ENCODE measurements around the gene RPS4Y1. TPM values are rescaled to one million over a fixed set of nuclear protein-coding genes. Genes with fewer than 3 reads are reported as not detected.
"Not testable (repeated sequence)": the region's sequence is repeated elsewhere in the genome, so short reads cannot be mapped to it uniquely, and the experiment has no call there.

The RPS4Y1 gene
- 244 and 256 TPM in 2 replicates for total RNA-seq

DNA sequence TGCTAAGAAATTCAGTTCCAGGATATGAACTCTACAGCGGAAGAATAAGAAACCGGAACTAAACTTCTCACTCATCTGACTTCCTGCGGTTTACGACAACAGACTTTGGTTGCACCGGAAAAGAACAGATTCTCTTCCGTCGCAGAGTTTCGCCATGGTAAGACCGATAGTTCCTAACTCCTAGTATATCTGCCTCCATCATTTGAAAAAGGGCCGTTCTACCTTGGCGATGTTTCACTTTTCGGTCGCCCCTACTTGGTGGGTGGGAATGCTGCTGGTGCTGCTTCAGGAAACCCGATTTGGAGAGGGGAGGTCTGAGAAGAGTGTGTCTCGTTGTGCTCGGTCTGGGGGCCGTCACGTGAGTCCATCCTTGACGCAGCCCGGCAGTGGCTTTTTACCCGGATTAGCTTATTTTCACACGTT lies at the start of gene RPS4Y1:
TSS of gene RPS4Y1 (plus strand) at position 132 of the 423 bp plus-strand sequence. CDS start at position 155, 23 bp downstream.
- intact Hi-C loops (cut with micrococcal nuclease): loop anchor here (1.0 kb wide), 4 partner anchors 16 to 161 kb away; partner anchors contain the start of gene ZFY

DNA sequence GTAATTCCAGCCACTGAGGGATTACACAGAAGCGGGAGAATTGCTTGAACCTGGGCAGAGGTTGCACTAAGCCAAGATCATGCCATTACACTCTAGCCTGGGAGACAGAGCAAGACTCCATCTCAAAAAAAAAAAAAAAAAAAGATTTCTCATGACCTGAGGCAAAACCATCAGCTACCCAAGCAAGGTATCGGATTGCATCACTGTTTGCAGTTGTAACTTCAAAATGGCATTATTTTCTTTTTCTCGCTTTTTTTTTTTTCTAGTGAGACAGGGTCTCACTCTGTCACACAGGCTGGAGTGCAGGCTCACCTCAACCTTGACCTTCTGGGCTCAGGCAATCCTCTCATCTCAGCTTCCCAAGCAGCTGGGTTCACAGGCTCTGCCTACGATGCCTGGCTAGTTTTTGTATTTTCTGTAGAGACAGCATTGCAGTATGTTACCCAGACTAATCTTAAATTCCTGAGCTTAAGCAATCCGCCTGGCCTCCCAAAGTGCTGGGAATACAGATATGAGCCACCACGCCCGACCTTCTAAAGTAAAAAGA lies 44.4 kb upstream of the RPS4Y1 start:
- intact Hi-C loops (cut with micrococcal nuclease): no loop called here

DNA sequence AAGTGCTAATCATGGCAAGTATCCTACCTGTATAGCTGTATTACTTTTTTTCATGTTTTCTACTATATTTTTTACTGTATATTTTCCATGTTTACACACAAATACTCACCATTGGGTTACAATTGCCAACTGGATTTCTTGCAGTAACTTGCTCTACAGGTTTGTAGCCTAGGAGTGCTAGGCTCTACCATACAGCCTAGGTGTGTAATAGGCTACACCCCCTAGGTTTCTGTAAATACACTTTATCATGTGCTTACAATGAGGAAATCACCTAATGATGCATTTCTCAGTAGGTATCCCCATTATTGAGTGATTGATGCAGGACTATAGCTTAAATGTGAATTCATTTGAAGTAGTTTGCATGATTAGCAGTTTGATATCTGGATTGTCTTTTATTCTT lies 43.4 kb upstream of the RPS4Y1 start:
- intact Hi-C loops (cut with micrococcal nuclease): no loop called here

DNA sequence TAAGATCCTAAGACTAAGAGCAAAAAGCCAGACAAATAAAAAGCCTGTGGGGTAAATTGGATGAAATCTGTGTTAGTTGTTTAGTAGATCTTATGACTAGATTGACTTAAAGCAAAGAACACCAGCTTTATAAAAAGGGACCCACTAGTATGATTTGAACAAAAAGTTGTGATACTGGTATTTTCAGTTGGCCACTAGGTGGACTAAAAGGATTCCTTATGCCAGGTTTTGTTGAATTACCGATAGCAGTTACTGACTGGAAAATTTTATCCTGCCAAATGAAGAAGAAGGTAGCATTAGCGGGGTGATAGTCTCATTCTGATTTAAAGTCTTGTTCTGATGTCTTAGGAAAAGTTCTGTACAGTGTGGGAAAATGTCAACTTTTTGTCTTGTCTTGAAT lies 41.2 kb upstream of the RPS4Y1 start:
- intact Hi-C loops (cut with micrococcal nuclease): no loop called here

DNA sequence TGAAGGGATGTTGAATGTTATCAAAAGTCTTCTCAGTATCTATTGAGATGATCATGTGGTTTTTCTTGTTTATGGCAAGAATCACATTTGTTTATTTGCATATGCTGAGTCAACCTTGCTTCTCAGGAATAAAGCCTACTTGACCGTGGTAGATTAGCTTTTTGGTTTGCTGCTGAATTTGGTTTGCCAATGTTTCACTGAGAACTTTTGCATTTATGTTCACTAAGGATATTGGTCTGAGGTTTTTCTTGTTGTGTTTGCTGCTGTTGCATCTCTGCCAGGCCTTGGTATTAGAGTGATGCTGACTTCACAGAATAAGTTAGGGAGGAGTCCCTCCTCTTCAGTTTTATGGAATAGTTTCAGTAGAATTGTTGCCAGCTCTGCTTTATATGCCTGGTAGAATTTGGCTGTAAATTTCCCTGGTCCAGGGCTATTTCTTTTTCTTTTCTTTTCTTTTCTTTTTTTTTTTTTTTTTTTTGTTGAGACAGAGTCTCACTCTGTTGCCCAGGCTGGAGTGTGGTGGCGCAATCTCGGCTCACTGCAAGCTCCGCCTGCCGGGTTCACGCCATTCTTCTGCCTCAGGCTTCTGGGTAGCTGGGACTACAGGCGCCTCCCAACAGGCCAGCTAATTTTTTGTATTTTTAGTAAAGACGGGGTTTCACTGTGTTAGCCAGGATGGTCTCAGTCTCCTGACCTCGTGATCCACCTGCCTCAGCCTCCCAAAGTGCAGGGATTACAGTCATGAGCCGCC lies 24.1 kb upstream of the RPS4Y1 start:
- intact Hi-C loops (cut with micrococcal nuclease): not testable (repeated sequence)

DNA sequence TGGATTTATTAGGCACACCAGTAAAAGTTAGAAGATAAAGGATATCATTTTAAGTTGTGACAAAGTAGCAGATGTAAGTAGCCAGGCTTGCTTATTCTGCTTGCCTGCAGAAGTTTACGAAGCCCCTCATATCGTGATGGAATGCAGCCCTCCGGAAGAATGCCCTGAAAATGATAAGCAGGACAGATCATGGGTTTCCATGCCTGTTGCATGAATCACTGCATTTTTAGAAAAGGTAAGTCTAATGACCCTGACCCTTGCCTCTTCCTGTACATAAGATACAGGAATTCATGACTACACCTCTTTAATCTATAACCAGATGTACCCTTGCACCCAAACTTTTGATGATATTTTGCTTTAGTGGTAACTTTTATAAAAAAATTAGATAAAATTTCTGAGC lies 16.9 kb upstream of the RPS4Y1 start:
- intact Hi-C loops (cut with micrococcal nuclease): no loop called here

DNA sequence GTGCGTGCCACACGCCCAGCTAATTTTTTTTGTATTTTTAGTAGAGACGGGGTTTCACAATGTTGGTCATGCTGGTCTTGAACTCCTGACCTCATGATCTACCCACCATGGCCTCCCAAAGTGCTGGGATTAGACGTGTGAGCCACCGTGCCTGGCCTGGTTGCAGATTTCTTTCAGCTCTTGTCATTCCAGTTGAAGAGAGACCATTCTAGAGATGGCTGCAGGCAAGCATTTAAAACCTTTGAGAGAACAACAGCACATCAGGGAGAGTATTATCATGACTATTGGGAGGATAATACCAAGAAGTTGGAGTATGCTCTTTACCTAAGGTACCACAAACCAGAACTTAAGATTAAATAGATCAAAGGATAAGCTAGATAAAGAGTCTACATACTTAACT lies 12.9 kb upstream of the RPS4Y1 start:
- intact Hi-C loops (cut with micrococcal nuclease): no loop called here

DNA sequence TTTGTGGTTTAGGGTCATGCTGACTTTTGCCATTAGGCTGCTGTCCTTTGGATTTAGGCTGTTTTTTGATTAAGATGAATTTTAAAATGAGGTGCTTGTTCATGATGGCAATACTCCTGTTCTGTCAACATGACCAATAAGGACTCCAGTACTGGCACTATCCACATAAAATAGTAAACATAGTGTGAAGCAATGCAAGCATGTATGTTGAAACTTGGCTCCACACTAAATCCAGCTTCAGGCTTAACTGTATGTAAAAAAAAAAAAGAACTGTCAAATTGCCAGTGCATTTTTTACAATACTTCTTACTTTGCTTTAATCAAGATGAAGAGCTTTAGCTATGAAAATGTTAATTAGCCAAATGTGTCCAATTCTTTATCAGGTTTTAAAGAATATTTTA lies 6.2 kb upstream of the RPS4Y1 start:
- intact Hi-C loops (cut with micrococcal nuclease): no loop called here

GRCh38 chrY:2837078-2837477 lies 4.3 kb upstream of the RPS4Y1 start:
- intact Hi-C loops (cut with micrococcal nuclease): no loop called here

DNA sequence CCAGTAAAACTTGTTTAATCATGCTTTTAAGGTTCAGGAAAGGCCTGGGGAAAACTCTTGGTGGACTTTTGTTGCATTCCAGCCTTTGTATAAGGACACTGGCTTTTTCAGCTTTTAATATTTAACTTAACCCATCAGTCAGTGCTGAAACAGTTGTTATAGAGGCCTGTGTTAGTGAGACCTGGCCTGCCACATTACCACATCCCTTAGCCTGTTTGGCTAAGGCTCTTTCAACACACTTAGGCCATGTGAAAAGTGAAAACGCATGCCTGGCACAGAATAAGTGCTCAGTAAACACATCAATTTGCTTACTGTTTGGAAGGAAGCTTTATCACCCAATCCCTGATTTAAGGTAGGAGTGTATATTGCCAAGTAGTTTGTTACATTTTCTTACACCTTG lies 3.5 kb upstream of the RPS4Y1 start:
- intact Hi-C loops (cut with micrococcal nuclease): no loop called here

DNA sequence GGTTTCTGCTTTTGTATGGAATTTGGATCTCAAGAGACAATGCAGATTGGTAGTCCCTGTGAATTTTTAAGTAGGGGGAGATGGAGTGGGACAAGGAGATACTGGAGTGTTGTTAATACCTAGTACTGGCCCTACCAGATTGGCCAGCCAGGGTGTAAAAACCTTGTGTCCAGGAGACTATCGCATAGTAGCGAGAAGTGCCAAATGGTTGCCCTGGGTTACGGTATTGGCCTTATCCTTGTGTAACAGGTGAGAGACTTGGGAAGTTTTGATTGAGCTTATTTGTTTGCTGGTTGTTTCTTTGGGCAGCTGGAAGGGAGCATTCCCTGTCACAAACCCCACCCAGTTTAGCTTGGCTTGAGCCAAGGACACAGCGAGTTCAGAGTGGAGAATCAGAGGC lies 5.4 kb downstream of the RPS4Y1 start:
- intact Hi-C loops (cut with micrococcal nuclease): no loop called here

- intact Hi-C loops (cut with micrococcal nuclease): no loop called here
Observed at GRCh38 chrY:2848384-2848783, 7.0 kb downstream of the RPS4Y1 start.

GRCh38 chrY:2849368-2849767 lies 8.0 kb downstream of the RPS4Y1 start:
- intact Hi-C loops (cut with micrococcal nuclease): no loop called here

GRCh38 chrY:2854145-2854774 lies 12.9 kb downstream of the RPS4Y1 start:
- intact Hi-C loops (cut with micrococcal nuclease): no loop called here

DNA sequence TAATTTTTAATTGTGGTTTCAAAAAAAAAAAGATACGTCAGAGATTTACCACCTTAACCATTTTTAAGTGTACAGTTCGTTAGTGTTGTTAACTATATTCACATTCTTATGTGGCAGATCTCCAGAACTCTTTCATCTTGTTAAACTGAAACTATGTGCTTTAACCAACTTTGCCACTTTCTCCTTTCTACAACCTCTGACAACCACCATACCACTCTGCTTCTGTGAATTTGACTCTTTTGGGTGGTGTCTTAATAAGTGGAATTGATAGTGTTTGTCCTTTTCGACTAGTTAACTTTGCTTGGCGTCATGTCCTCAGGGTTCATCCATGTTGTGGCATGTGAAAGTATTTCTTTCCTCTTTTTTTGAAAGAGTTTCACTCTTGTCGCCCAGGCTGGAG lies 15.7 kb downstream of the RPS4Y1 start:
- intact Hi-C loops (cut with micrococcal nuclease): loop anchor here (1.0 to 5.0 kb wide), 3 partner anchors 16 to 145 kb away; partner anchors contain the start of genes RPS4Y1 and ZFY

DNA sequence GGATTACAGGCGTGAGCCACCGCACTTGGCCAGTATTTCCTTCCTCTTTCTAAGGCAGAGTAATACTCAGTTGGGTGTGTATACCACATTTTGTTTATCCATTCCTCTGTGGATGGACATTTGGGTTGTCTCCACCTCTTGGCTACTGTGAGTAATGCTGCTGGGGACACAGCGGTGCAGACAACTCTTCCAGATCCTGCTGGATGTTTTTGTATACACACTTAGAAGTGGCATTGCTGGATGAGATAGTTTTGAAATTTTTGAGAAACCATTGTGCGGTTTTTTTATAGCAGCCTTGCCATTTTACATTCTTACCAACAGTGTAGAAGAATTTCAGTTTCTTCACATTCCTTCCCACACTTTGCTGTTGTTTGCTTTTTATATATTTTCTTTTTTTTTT lies 16.3 kb downstream of the RPS4Y1 start:
- intact Hi-C loops (cut with micrococcal nuclease): loop anchor here (1.0 to 5.0 kb wide), 5 partner anchors 16 to 145 kb away; partner anchors contain the start of genes RPS4Y1 and ZFY

DNA sequence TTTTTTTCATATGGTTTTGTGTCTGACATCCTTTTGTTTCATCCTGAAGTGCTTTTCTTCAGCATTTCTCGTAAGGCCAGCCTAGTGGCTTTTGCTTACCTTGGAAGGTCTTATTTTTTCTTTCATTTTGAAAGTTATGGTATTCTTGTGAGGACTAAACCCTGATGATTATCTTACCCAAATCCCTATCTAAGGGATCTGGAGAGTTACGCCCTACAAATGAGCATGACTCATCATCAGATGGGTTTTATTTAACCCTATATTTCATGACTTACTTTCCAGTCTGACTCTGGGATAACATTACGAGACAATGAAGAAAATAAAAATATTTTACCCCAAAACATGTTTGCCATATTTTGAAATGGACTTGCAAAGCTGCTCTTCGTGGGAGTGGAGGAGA lies 18.4 kb downstream of the RPS4Y1 start:
- intact Hi-C loops (cut with micrococcal nuclease): loop anchor here (2.0 to 5.0 kb wide), 3 partner anchors 29 to 143 kb away; no protein-coding TSS in a partner anchor

DNA sequence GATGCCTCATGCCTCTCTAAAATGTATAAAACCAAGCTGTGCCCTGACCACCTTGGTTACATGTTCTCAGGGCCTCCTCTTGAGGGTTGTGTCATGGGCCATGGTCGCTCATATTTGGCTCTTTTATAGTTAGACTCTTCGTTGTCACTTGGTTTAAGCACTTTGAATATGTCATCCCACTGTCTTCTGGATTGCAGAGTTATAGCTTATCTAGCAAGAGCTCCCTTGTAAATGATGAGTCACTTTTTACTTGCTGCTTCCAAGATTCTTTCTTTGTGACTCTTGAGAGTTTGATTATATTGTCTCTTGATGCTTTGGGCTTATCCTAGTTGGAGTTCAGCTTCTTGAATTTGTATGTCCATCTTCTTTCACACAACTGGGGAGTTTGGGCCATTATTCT lies 19.1 kb downstream of the RPS4Y1 start:
- intact Hi-C loops (cut with micrococcal nuclease): no loop called here

GRCh38 chrY:2866581-2866980 lies 25.2 kb downstream of the RPS4Y1 start:
- intact Hi-C loops (cut with micrococcal nuclease): no loop called here

DNA sequence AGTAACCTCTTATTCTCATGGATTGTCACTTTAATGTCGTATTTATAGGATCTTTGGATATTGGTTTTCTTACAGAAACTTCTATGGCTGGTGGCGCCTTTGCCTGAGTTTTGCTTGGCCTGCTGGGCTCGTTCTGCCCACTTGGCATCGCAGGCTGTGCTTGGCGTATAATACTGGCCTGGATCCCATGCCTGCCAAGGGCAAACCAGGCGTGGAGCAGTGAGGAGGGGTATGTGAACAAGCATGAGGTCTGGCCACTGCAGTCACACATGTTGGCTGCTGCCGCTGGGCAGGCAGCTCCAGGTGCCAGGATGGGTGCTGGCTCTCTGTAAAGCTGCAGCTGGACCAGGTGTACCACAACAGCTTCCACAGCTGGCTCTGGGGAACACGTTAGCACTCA lies 26.1 kb downstream of the RPS4Y1 start:
- intact Hi-C loops (cut with micrococcal nuclease): no loop called here

DNA sequence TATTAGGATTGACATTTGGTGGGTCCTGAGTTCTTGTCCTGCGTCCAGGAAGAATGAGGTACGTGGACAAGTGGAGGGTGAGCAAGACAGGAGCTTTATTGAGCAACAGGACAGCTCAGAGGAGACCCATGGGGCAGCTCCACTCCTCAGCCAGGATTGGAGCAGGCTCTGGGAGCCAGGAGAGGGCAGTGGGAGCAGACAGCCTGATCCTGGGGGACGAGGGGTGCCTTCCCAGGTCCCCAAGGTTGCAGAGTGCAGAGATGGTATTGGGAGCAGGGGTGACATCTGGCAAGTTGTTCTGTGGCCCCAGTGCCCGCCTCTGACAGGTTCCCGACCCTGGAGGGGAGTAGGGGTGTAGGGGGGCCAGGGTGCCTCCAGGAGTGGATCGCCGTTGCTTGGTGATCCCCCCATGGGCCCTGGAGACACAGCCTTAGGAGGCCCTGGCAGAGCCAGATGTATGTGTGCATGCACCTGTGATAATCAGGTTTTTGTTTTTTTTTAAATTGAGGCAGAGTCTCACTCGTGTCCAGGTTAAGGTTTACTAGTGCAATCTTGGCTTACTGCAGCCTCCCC lies 26.7 kb downstream of the RPS4Y1 start:
- intact Hi-C loops (cut with micrococcal nuclease): no loop called here

- intact Hi-C loops (cut with micrococcal nuclease): not testable (repeated sequence)
Observed at GRCh38 chrY:2872234-2872633, 30.8 kb downstream of the RPS4Y1 start.
